SK-N-SH (cell line): ENCODE measurements around the gene ZC3H7B. TPM values are rescaled to one million over a fixed set of nuclear protein-coding genes. Genes with fewer than 3 reads are reported as not detected.

Experiments
- CTCF ChIA-PET: fragments of 300-600, 350-600 bp; formaldehyde crosslinking; extraction: SDS; loops from one replicate; lab custom pipeline; 2021; lab: Yijun Ruan, JAX
- POLR2A ChIA-PET: fragments of 350-600 bp; sonication (Branson Sonifier 250); formaldehyde crosslinking; extraction: SDS; loops from one replicate; lab custom pipeline; 2020; ENCODE audit warnings: antibody characterized with exemption, inconsistent platforms; lab: Yijun Ruan, JAX
- DNase-seq: peaks from one replicate; pipeline ENCODE4 v3.0.0; 2012
- H2AFZ ChIP-seq: fragments of 200-600 bp; sonication (generic); 2 replicates; pipeline ENCODE4 v1.8.1; 2016; ENCODE audit warnings: antibody characterized with exemption, mild to moderate bottlenecking, low read depth
- H3F3A ChIP-seq: fragments of 200-600 bp; sonication (generic); replicated peaks from 2 replicates; pipeline ENCODE3; 2016; ENCODE audit warnings: antibody characterized with exemption, mild to moderate bottlenecking; ENCODE audit not compliant: insufficient read depth
- H3K27ac ChIP-seq, 2 experiments: fragments of 200-500 bp in 1 of 2; fragments of 200-600 bp in 1 of 2; sonication (Bioruptor generic) in 1 of 2; sonication (generic), shearing (Covaris generic) in 1 of 2; 2 replicates each; pipeline versions ENCODE4 v1.5.1 to v1.6.1; 2014 to 2016; ENCODE audit warnings: low read depth in 2 of 2, inconsistent platforms in 1 of 2, low read length in 1 of 2, mild to moderate bottlenecking in 1 of 2, mixed read lengths in 1 of 2
- H3K27me3 ChIP-seq: fragments of 200-600 bp; sonication (generic), shearing (Covaris generic); 2 replicates; pipeline ENCODE4 v1.6.1; 2016; ENCODE audit warnings: mixed run types; ENCODE audit not compliant: insufficient read depth
- H3K36me3 ChIP-seq, 2 experiments: fragments of 200-500 bp in 1 of 2; fragments of 200-600 bp in 1 of 2; sonication (Bioruptor generic) in 1 of 2; sonication (generic) in 1 of 2; replicated peaks in 1 of 2; 2 replicates each; pipeline versions ENCODE3 to v1.5.1; 2014 to 2016; ENCODE audit warnings: low read length in 1 of 2, mild to moderate bottlenecking in 1 of 2; ENCODE audit not compliant: insufficient read depth in 2 of 2, control insufficient read depth in 1 of 2
- H3K4me1 ChIP-seq, 2 experiments: fragments of 200-500 bp in 1 of 2; fragments of 200-600 bp in 1 of 2; sonication (Bioruptor generic) in 1 of 2; sonication (generic), shearing (Covaris generic) in 1 of 2; 2 replicates each; pipeline versions ENCODE4 v1.5.1 to v1.6.1; 2014 to 2016; ENCODE audit warnings: low read depth in 1 of 2, low read length in 1 of 2, mixed run types in 1 of 2; ENCODE audit not compliant: insufficient read depth in 2 of 2, control insufficient read depth in 1 of 2
- H3K4me2 ChIP-seq: fragments of 200-600 bp; sonication (generic), shearing (Covaris generic); 2 replicates; pipeline ENCODE4 v1.6.1; 2017; ENCODE audit warnings: mixed run types
- H3K4me3 ChIP-seq, 2 experiments: fragments of 200-500 bp in 1 of 2; fragments of 200-600 bp in 1 of 2; sonication (Bioruptor generic) in 1 of 2; sonication (generic), shearing (Covaris generic) in 1 of 2; 2 replicates each; pipeline versions ENCODE4 v1.5.1 to v1.8.1; 2014 to 2016; ENCODE audit warnings: low read depth in 2 of 2, inconsistent platforms in 1 of 2, low read length in 1 of 2, mild to moderate bottlenecking in 1 of 2, mixed read lengths in 1 of 2, moderate library complexity in 1 of 2
- H3K79me2 ChIP-seq: fragments of 200-600 bp; sonication (generic); 2 replicates; pipeline ENCODE4 v1.8.1; 2017; ENCODE audit warnings: mild to moderate bottlenecking; ENCODE audit not compliant: insufficient read depth
- H3K9ac ChIP-seq: fragments of 200-600 bp; sonication (generic); 2 replicates; pipeline ENCODE4 v1.6.1; 2017; ENCODE audit warnings: mixed run types
- H3K9me2 ChIP-seq: fragments of 200-600 bp; sonication (generic); 2 replicates; pipeline ENCODE4 v1.6.1; 2017; ENCODE audit warnings: mixed run types
- H3K9me3 ChIP-seq: fragments of 200-600 bp; sonication (generic); 2 replicates; pipeline ENCODE4 v1.6.1; 2017; ENCODE audit warnings: mixed run types, mild to moderate bottlenecking, moderate library complexity
- H4K20me1 ChIP-seq: fragments of 200-600 bp; sonication (generic); 2 replicates; pipeline ENCODE4 v1.6.1; 2017; ENCODE audit warnings: mild to moderate bottlenecking, mixed run types; ENCODE audit not compliant: insufficient read depth
- FOXJ3 ChIP-seq: sonication (generic); formaldehyde crosslinking; IDR thresholded peaks from 2 replicates; pipeline ENCODE4 v1.5.1; 2020; ENCODE audit warnings: mild to moderate bottlenecking, missing genetic modification reagents
- GABPA ChIP-seq: IDR thresholded peaks from 2 replicates; pipeline ENCODE4 v1.4.0; 2012; ENCODE audit warnings: low read depth, mild to moderate bottlenecking
- MEF2A ChIP-seq: IDR thresholded peaks from 2 replicates; pipeline ENCODE4 v1.4.0; 2012; ENCODE audit warnings: low read depth, borderline replicate concordance
- MXI1 ChIP-seq: IDR thresholded peaks from 2 replicates; pipeline ENCODE4 v1.6.1; 2012; ENCODE audit warnings: mild to moderate bottlenecking, low read depth, low read length, improper control_type of control experiment
- NFIC ChIP-seq: IDR thresholded peaks from 2 replicates; pipeline ENCODE4 v1.4.0; 2012; ENCODE audit warnings: borderline replicate concordance
- NRF1 ChIP-seq: IDR thresholded peaks from 2 replicates; pipeline ENCODE4 v1.6.1; 2012; ENCODE audit warnings: low read depth, mild to moderate bottlenecking, low read length
- POLR2AphosphoS5 ChIP-seq: IDR thresholded peaks from 2 replicates; pipeline ENCODE4 v1.6.1; 2012; ENCODE audit warnings: low read depth, low read length
- RAD21 ChIP-seq: IDR thresholded peaks from 2 replicates; pipeline ENCODE4 v1.6.1; 2012; ENCODE audit warnings: mild to moderate bottlenecking, low read length
- RCOR1 ChIP-seq: fragments of 150-350 bp; IDR thresholded peaks from 2 replicates; pipeline ENCODE4 v1.6.1; 2017; ENCODE audit warnings: antibody characterized with exemption, low read length
- RXRA ChIP-seq: IDR thresholded peaks from 2 replicates; pipeline ENCODE4 v1.4.0; 2012; ENCODE audit warnings: low read depth, mild to moderate bottlenecking, borderline replicate concordance
- TCF12 ChIP-seq: IDR thresholded peaks from 2 replicates; pipeline ENCODE4 v1.4.0; 2012
- TEAD4 ChIP-seq: IDR thresholded peaks from 2 replicates; pipeline ENCODE4 v1.4.0; 2012; ENCODE audit warnings: mild to moderate bottlenecking, borderline replicate concordance; ENCODE audit not compliant: insufficient read depth
- YY1 ChIP-seq: IDR thresholded peaks from 2 replicates; pipeline ENCODE4 v1.4.0; 2012; ENCODE audit warnings: low read depth, mild to moderate bottlenecking
- WGBS: methylation state at CpG from one replicate; pipeline ENCODE4 v1.1.6; 2017; ENCODE audit warnings: low lambda C conversion rate; 5-methylcytosine and 5-hydroxymethylcytosine counted together
- polyA plus RNA-seq, 3 experiments: library from polyadenylated mRNA; depleted of rRNA; stranded (reverse); fragments of >200 nt; gene quantifications; 2 replicates each; pipeline ENCODE4 v1.2.3, GENCODE V29; 2012
- TF ChIP-seq, protein P1 (sequence below): IDR thresholded peaks from 2 replicates; pipeline ENCODE4 v1.4.0; 2012; ENCODE audit warnings: low read depth
- TF ChIP-seq, protein P2 (sequence below): fragments of 150-350 bp; IDR thresholded peaks from 2 replicates; pipeline ENCODE4 v1.6.1; 2016; ENCODE audit warnings: mild to moderate bottlenecking, low read depth, low read length

ZC3H7B gene
- polyA plus RNA-seq, 1 of the 3 experiments (the other 2 are of a cell fraction), result 27.1 TPM

GRCh38 chr22:41267958-41268357, 33.4 kb upstream of the ZC3H7B start:
- Histone ChIP-seq H3K27ac (no peak overlapping the region), H3K4me3 (no peak overlapping the region), H3K9me2 (no peaks in the 10 kb centered on the region), H3K9ac (no peak overlapping the region), H3K36me3 (peaks cover 0 to 22% of the 10 kb centered on the region in 2 experiments), H3K9me3 (no peaks in the 10 kb centered on the region), H2AFZ (no peak overlapping the region), H3K79me2 (peaks cover 4% of the 10 kb centered on the region; the same call in 1 of the 2 replicates)
- DNase-seq, result no peak
- ChIA-PET POLR2A (no interaction called here), CTCF (no interaction called here)
- TF ChIP-seq NFIC, result no peak
- no peak for TF ChIP-seq RXRA
- TF ChIP-seq GABPA, result no peak
- TF ChIP-seq, protein P1, sequence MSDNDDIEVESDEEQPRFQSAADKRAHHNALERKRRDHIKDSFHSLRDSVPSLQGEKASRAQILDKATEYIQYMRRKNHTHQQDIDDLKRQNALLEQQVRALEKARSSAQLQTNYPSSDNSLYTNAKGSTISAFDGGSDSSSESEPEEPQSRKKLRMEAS, result no peak
- TF ChIP-seq, protein P2, sequence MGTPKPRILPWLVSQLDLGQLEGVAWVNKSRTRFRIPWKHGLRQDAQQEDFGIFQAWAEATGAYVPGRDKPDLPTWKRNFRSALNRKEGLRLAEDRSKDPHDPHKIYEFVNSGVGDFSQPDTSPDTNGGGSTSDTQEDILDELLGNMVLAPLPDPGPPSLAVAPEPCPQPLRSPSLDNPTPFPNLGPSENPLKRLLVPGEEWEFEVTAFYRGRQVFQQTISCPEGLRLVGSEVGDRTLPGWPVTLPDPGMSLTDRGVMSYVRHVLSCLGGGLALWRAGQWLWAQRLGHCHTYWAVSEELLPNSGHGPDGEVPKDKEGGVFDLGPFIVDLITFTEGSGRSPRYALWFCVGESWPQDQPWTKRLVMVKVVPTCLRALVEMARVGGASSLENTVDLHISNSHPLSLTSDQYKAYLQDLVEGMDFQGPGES, result no peak
- TF ChIP-seq MXI1, result no peak
- no peak for TF ChIP-seq TCF12
- no peak for TF ChIP-seq NRF1
- TF ChIP-seq MEF2A, result no peak
- TF ChIP-seq TEAD4, result no peak
- no peak for TF ChIP-seq YY1
- TF ChIP-seq RAD21, result no peak
- no peak for TF ChIP-seq RCOR1
- TF ChIP-seq, all 33 proteins: peak for 0
- Histone ChIP-seq H3F3A (no peaks in the 10 kb centered on the region), H3K4me2 (no peak overlapping the region), H4K20me1 (no peaks in the 10 kb centered on the region), H3K27me3 (no peaks in the 10 kb centered on the region), H3K4me1 (no peaks in the 10 kb centered on the region)
- 89% methylated on average over 10 of the region's 16 CpGs for WGBS

GRCh38 chr22:41271787-41272186, 29.5 kb upstream of the ZC3H7B start:
- 100% methylated on average over 2 of the region's 9 CpGs for WGBS
- POLR2A ChIA-PET, result interaction anchor here (1.0 kb wide), 1 partner anchor 14 kb away, joined by 3 read pairs; no protein-coding TSS in a partner anchor
- peaks cover 11% of the 10 kb centered on the region; the same call in 1 of the 2 replicates for H3K79me2 ChIP-seq

More at GRCh38 chr22:41271787-41272186, 29.5 kb upstream of the ZC3H7B start:
- no peak overlapping the region for H3K4me3 ChIP-seq
- H3F3A ChIP-seq, result no peaks in the 10 kb centered on the region
- CTCF ChIA-PET, result no interaction called here
- no peak for DNase-seq
- H3K9ac ChIP-seq, result no peak overlapping the region
- no peak overlapping the region for H3K27ac ChIP-seq
- no peaks in the 10 kb centered on the region for H3K9me3 ChIP-seq
- no peak for TF ChIP-seq RXRA
- TF ChIP-seq RCOR1, result no peak
- TF ChIP-seq FOXJ3 (CRISPR knock-in tag), result no peak
- TF ChIP-seq POLR2AphosphoS5, result no peak
- no peak overlapping the region for H2AFZ ChIP-seq
- peaks cover 6 to 15% of the 10 kb centered on the region in 2 experiments for H3K36me3 ChIP-seq
- no peaks in the 10 kb centered on the region for H3K27me3 ChIP-seq
- no peaks in the 10 kb centered on the region for H4K20me1 ChIP-seq
- no peaks in the 10 kb centered on the region for H3K9me2 ChIP-seq
- H3K4me1 ChIP-seq, result no peaks in the 10 kb centered on the region
- H3K4me2 ChIP-seq, result no peak overlapping the region
